GM12872 (cell line): ENCODE results near the gene MOGAT3.

ENCODE experiments used
- CTCF ChIP-seq: IDR thresholded peaks from 3 replicates; pipeline ENCODE4 v1.5.1; 2011; ENCODE audit warnings: low read depth, mild to moderate bottlenecking, low read length, moderate library complexity; ENCODE audit not compliant: insufficient read depth

MOGAT3 gene

GRCh38 chr7:101163279-101164070 is 37.4 kb downstream of the MOGAT3 start:
- TF ChIP-seq CTCF: no peak

- TF ChIP-seq CTCF: no peak
Observed at GRCh38 chr7:101162551-101163278, 38.1 kb downstream of the MOGAT3 start.

- TF ChIP-seq CTCF: no peak
Observed at GRCh38 chr7:101161692-101162471, 39.0 kb downstream of the MOGAT3 start.

- TF ChIP-seq CTCF: no peak
Observed at GRCh38 chr7:101160910-101161309, 39.9 kb downstream of the MOGAT3 start.

- TF ChIP-seq CTCF: no peak
Observed at GRCh38 chr7:101159696-101160674, 40.9 kb downstream of the MOGAT3 start.

- no peak for TF ChIP-seq CTCF
Observed at GRCh38 chr7:101156866-101157589, 43.8 kb downstream of the MOGAT3 start.
